Testis (tissue), 2 donors: ENCODE measurements around the gene NLRX1.

Experiments used
- POLR2A ChIP-seq: fragments of 450-650 bp; IDR thresholded peaks from one replicate; pipeline ENCODE4 v1.6.1; 2017; ENCODE audit warnings: antibody characterized with exemption, mild to moderate bottlenecking, moderate library complexity
- TF ChIP-seq, protein P1 (sequence below), 3 experiments: fragments of 450-650 bp in 2 of 3; fragments of 200-600 bp in 1 of 3; sonication (generic) in 1 of 3; IDR thresholded peaks; one replicate each; pipeline ENCODE4 v1.5.1; 2016 to 2019; ENCODE audit warnings: antibody characterized with exemption in 3 of 3, mild to moderate bottlenecking in 2 of 3, moderate library complexity in 1 of 3

DNA sequence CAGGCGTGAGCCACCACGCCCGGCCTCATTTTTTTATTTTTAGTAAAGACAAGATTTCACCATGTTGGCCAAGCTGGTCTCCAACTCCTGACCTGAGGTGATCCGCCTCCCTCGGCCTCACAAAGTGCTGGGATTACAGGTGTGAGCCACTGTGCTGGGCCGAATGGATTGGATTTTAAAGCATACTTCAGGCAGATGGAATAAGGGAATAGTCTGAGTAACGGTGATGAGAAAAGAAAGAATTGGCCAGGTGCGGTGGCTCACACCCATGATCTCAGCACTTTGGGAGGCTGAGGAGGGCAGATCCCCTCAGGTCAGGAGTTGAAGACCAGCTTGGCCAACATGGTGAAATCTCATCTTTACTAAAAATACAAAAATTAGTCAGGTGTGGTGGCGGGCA, 35.5 kb downstream of the NLRX1 start:
- TF ChIP-seq POLR2A: no peak
- TF ChIP-seq, protein P1, sequence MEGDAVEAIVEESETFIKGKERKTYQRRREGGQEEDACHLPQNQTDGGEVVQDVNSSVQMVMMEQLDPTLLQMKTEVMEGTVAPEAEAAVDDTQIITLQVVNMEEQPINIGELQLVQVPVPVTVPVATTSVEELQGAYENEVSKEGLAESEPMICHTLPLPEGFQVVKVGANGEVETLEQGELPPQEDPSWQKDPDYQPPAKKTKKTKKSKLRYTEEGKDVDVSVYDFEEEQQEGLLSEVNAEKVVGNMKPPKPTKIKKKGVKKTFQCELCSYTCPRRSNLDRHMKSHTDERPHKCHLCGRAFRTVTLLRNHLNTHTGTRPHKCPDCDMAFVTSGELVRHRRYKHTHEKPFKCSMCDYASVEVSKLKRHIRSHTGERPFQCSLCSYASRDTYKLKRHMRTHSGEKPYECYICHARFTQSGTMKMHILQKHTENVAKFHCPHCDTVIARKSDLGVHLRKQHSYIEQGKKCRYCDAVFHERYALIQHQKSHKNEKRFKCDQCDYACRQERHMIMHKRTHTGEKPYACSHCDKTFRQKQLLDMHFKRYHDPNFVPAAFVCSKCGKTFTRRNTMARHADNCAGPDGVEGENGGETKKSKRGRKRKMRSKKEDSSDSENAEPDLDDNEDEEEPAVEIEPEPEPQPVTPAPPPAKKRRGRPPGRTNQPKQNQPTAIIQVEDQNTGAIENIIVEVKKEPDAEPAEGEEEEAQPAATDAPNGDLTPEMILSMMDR (IDR thresholded peaks at IDR 0.05): no peak
